SHP77 treated with DMSO at 0.1 percent for 48 hours (cell line): ENCODE results near the gene ZNF226.
"Not testable (repeated sequence)": the region's sequence is repeated elsewhere in the genome, so short reads cannot be mapped to it uniquely, and the experiment has no call there.

Experiments used
- DNase-seq: peaks from one replicate; lab custom pipeline; 2025; lab: John Stamatoyannopoulos, UW

ZNF226 gene

DNA sequence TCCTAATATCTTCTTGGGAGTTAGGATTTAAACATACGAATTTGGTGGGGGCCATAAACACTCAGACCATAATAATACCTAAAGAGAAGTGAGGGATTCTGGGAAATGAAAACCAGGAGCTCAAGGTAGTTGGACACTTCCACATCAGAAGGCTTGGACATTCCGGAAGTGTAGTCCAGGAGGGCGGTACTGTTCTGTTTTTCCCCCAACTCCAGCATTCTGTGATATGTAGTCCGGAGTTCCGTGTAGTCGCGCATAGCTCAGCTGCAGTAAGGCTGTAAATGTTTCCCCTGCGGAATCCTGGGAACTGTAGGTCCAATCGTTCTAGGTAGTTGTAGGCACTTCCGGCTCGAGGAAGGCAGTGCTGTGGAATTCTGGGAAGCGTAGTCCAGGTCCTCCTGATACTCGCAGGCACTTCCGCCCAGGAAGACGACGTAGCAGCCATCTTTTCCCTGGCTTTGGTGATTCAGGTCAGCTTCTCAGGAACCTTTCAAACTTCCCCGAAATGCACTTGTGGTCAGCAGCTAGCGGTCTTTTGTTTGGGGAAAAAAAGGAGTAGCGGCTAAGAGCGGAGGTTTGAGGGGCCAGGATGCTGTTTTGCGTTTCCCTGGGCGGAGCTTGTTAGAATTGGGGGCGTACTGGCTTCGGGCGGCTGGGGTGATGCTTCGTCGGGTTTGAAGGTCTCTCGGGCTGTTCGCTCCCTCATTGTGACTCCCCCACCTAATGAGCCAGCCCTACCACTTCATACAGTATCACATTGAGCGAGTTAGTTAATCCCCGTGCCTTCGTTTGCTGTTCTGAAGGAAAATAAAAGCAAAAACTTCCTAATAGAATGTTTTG is at the start of gene ZNF226:
Gene ZNF226, plus strand, starts transcription at position 428 of the 840 bp plus-strand sequence. CDS start 4,981 bp downstream, outside the sequence.
- DNase-seq: peak; percentile 99

DNA sequence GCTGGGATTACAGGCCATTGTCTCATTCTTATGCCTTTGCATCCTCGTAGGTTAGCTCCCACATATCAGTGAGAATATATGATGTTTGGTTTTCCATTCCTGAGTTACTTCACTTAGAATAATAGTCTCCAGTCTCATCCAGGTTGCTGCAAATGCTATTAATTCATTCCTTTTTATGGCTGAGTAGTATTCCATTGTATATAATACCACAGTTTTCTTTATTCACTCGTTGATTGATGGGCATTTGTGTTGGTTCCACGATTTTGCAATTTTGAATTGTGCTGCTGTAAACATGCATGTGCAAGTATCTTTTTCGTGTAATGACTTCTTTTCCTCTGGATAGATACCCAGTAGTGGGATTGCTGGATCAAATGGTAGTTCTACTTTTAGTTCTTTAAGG is 43.7 kb upstream of the ZNF226 start:
- DNase-seq: not testable (repeated sequence)

DNA sequence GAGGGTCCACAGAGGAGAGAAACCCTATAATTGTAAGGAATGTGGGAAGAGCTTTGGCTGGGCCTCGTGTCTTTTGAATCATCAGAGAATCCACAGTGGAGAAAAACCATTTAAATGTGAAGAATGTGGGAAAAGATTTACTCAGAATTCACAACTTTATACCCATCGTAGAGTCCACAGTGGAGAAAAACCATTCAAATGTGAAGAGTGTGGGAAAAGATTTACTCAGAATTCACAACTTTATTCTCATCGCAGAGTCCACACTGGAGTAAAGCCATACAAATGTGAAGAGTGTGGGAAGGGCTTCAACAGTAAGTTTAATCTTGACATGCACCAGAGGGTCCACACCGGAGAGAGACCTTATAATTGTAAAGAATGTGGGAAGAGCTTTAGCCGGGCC is 32.9 kb upstream of the ZNF226 start:
- DNase-seq: no peak

DNA sequence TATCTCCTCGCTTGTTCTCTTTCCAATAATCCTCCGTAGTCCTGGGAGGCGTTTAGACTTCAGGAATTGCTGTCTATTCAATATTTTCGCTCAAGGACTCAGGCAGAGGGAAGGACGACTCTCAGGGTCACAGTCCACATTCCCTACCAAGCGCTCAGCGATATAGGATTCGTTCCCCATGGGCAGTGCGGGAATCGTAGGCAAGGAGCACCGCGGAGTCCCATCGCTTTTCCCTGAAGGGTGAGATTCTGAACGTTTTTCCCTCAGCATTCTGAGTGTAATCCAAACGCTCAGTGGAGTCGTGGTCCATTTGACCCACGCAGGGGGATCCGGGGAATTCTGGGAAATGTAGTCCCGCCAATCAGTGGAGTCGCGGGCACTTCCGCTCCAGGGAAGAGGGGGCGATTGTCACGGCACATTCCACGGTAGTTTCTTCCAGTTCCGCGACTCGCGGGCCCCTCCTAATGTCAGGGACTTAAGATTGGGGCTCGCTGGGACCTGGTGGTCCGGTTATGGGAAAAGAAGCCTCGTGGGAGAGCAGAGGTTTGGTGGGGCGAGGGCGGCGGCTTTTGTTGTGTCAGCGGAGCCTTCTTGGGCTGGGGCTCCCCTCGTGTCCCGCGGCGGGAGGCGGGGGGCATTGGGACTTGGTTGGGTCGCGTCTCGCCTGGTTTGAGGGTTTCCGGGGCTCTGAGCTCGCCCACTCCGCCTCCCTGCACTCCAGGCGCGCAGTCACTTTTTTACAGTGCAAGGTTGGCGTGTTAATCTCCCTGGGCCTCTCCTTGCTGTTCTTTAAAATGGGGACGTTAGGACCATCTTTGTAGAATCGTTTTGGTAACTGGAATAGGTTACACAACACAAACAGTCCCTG is 23.5 kb upstream of the ZNF226 start, which contains the start of gene ZNF234:
Gene ZNF234, plus strand, starts transcription at position 364 of the 868 bp plus-strand sequence. CDS start 3,079 bp downstream, outside the sequence.
- peak; percentile 57 for DNase-seq

DNA sequence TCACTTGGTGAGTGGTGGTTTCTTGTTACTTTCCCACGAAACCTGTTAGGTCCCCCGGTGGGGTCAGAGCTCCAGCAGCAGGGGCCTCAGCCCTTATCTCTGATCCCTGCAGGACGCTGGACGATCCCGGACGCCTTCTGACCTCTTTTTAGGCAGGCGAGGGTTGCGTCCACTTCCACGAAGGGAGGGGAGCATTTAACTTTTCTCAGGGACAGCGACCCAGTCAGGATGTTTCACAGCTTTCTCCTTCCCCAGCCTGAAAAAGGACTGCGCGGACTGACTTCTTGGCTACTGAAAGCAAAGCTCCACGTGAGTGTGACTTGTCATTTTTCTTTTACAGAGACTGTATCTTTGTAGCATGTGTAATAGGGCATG is 22.9 kb upstream of the ZNF226 start:
- DNase-seq: no peak

DNA sequence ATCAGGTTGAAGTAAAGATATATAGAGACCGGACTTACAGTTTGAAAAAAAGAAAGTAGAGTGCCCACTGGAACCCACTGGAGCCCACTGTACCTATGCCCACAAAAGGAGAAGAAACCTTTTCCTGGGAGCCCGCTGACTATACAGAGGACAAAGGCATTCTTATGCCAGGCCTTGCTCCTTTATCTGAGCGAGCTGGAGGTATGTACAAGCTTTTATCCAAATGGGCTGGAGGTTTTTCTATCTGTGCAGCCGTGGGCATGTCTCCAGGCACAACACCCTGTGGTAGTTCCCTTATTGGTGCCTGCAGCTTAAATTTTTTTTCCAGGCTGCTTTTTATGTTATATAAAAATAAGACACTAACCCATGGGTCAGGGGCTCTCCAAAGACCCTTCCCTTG is 15.1 kb upstream of the ZNF226 start:
- no peak for DNase-seq

DNA sequence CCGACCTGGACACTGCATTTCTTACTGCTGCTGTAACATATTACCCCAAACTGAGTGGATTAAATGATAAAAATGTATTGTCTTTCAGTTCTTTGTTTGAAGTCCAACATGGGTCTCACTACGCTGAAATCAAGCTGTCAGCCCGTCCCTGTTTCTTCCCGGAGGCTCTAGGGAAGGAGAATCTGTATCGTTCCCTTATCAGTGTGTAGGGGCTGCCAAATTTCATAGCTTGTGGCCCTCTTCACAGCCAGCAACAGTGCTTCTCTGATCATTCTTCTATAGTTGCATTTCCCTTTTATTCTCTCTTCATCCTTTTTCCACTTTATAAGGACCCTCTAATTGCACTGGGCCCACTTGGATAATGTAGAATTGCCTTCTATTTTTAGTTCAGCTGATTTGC is 13.4 kb upstream of the ZNF226 start:
- DNase-seq: no peak

DNA sequence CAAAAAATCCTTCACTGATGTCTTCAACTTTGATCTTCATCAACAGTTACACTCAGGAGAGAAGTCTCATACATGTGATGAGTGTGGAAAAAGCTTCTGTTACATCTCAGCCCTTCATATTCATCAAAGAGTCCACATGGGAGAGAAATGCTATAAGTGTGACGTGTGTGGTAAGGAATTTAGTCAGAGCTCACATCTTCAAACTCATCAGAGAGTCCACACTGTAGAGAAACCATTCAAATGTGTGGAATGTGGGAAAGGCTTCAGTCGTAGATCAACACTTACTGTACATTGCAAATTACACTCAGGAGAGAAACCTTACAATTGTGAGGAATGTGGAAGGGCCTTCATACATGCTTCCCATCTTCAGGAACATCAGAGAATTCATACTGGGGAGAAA is 8.4 kb upstream of the ZNF226 start:
- no peak for DNase-seq

DNA sequence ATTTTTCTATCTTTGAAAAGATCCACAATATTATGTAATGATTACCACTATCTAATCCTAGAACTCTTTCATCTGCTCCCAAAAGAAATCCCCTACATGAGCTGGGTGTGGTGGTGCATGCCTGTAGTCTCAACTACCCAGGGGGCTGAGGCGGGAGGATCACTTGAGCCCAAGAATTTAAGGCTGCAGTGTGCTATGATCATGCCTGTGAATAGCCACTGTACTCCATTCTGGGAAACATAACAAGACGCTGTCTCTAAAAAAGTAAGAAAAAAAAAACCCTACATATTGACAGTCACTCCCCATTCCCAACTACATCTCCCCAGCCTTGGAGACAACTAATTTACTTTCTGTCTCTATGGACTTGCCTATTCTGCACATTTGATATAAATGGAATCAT is 1.1 kb upstream of the ZNF226 start:
- DNase-seq: no peak

DNA sequence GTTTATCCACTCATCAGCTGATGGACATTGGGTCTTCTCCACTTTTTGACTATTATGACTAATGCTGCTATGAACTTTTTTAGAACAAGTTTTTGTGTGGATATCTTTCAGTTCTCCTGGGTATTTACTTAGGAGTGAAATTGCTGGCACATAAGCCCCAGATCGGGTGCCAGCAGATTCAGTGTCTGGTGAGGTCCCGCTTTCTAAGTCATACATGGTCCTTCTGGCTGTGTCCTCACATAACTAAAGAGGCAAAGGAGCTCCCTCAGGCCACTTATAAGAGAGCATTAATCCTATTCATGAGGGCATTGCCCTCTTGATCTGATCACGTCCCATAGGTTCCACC is 600 bp upstream of the ZNF226 start:
- no peak for DNase-seq

DNA sequence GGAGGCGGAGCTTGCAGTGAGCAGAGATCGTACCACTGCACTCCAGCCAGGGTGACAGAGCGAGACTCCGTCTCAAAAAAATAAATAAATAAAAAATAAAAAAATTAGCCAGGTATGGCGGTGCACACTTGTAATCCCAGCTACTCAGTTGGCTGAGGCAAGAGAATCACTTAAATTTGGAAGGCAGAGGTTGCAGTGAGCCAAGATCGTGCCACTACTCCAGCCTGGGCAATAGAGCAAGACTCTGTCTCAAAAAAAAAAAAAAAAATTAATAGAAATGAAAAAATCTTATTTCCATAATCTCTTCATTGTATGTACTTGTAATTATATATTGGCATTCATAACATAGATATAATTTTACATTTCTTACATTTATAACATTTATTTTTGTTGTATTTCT is 5.8 kb downstream of the ZNF226 start:
- not testable (repeated sequence) for DNase-seq

DNA sequence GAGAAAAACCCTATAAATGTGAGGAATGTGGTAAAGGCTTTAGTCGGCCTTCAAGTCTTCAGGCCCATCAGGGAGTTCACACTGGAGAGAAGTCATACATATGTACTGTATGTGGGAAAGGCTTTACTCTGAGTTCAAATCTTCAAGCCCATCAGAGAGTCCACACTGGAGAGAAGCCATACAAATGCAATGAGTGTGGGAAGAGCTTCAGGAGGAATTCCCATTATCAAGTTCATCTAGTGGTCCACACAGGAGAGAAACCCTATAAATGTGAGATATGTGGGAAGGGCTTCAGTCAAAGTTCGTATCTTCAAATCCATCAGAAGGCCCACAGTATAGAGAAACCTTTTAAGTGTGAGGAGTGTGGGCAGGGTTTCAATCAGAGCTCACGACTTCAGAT is 11.7 kb downstream of the ZNF226 start:
- no peak for DNase-seq

DNA sequence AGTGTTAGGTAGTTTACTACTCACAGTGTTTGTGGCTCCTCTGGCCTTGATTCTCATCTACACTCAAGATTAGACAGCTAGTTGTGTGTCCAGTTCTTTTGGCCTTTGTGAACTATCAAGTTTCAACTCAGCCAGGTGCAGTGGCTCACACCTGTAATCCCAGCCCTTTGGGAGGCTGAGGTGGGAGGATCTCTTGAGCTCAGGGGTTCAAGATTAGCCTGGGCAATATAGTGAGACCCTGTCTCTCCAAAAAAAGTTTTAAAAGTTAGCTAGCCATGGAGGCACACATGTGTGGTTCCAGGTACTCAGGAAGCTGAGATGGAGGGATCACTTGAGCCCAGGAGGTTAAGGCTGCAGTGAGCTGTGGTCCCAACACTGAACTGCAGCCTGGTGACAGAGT is 16.1 kb downstream of the ZNF226 start:
- DNase-seq: no peak

DNA sequence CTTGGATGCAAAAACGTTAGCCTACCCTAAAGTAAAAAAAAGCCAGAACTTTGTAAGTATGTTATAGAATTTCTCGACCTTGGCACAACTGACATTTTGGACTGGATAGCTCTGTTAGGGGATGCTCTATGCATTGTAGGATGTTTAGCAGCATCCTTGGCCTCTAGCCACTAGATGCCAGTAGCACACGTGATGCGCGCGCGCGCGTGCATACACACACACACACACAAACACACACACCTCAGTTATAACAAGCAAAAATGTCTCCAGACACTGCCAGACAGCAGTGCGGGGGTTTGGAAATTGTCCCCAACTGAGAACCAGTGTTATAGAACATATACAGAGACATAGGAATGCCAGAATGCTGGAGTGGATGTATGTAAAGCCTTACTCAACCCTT is 17.2 kb downstream of the ZNF226 start:
- no peak for DNase-seq

DNA sequence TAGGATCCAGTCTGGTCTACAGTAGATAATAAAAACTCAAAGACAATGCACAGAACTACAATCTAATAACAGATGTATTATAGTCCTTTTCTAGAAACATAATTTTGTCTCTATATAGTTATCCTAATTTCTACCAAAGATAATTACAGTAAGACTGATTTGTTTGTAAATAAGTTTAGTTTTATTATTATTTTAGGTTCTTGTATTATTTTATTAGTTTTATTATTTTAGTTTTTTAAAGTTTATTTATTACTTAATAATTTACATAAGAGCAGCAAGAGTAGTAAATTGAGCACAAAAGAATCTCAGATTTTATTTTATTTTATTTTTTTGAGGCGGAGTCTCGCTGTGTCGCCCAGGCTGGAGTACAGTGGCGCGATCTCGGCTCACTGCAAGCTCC is 25.1 kb downstream of the ZNF226 start:
- no peak for DNase-seq

DNA sequence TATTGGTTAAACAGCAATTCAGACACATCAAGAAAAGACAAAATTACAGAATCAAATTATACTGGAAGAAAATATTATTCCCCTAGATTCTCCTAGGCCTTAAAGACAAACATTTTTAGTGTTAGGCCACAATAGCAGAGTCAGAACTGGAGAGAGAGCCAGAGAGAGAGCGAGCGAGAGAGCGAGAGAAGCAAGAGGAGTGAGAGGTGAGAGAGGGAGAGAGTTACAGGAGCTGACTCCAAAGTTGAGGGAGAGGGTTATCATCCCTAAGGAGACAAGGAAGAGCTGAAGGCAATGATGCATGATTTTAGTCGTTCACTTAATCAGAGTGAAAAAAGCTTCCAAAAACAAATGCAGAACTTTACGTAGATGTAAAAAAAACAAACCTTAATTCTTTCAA is 27.2 kb downstream of the ZNF226 start:
- DNase-seq: no peak

DNA sequence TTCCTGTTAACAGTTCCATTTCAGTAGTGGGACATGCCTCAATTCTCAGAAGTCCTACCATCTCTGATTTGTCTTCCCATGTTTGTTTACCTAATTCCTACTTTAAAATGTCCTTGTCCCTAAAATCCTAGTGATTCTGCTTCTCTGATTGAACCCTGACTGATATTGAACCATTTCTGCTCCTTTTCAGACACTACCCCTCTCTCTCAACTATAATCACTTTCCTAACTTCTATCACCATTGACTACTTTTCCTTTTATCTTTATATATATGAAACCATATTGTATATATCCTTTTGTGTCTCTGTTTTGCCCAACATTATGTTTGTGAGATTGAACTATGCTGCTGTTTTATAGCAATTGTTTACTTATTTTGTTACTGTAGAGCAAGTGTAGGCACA is 31.9 kb downstream of the ZNF226 start:
- DNase-seq: no peak

DNA sequence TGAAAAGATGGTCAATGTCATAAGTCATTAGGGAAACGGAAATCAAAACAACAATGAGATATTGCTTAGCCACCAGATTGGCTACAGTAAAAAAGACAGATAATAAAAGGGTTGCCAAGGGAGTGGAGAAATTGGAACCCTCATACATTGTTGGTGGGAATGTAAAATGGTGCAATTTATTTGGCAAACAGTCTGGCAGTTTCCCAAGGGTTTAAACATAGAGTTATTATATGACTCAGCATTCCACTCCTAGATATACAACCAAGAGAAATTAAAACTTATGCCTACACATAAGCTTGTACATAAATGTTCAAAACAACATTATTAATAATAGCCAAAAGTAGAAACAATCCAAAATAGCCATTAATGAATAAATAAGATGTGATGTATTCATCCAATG is 37.6 kb downstream of the ZNF226 start:
- no peak for DNase-seq

DNA sequence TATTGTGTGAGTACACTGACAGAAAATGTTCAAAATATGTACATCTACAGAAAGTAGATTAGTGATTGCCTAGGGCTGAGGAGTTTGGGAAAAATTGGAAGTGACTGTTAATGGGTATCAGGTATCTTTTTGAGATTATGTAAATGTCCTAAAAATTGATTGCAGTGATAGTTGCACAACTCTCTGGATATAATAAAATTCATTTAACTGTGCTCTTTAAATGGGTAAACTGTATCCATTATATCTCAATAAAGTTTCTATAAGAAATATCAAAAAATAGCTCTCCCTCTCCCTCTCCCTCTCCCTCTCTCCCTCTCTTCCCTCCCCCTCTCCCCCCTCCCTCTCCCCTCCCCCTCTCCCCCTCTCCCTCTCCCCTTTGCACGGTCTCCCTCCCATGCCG is 38.1 kb downstream of the ZNF226 start:
- DNase-seq: no peak

DNA sequence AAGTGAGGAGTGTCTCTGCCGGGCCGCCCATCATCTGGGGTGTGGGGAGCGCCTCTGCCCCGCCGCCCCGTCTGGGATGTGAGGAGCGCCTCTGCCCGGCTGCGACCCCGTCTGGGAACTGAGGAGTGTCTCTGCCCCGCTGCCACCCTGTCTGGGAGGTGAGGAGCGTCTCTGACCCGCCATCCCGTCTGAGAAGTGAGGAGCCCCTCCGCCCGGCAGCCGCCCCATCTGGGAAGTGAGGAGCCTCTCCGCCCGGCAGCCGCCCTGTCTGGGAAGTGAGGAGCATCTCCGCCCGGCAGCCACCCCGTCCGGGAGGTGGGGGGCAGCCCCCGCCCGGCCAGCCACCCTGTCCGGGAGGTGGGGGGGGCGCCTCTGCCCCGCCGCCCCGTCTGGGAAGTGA is 39.0 kb downstream of the ZNF226 start:
- not testable (repeated sequence) for DNase-seq

DNA sequence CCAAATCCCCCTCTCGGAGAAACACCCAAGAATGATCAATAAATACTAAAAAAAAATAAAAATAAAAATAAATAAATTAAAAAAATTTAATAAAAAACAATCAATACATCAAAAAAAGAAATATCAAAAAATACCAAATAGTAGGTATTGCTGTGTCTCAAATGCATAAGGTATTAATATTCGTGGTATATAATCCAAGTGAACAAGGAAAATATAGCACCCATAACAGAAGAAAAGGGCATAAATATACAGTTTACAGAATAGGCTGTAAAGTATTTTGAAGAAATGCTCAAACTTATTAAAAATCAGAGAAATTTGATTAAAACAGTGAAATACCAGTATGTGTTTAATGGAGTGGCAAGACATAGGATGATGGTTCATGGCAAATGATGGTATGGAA is 39.9 kb downstream of the ZNF226 start:
- no peak for DNase-seq

DNA sequence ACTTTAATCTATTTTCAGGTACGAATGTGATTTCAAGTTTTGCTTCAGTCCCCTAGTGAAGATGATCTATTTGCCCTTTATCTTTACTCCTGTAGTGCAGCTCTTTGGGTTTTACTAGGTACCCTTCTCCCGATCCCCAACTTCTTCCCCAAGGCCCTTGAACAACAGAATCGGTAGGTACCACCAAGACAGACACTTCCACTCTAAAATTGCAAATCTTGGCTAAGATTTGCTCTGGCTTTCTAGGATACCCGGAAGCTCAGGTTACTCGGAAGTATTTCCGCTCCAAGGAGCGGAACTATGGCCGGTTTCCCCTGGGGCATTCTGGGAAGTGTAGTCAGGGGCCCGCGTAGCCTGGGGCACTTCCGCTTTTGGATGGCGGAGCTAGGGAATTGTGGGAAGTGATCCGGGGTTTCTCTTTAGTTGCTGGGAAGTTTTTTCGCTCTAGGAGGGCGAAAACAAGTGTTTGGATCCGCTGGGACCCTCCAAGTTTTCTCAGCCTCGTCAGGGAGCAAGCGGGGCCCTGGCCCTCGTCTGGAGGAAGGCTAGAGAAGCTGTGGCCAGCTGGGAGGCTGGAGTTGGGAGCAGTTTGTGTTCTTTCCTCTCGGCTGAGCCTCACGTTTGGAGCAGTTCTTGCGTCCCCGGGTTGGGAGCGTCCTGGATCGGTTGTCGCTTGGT is 42.4 kb downstream of the ZNF226 start:
- peak; percentile 92 for DNase-seq
